NCI-H1930 (cell line): ENCODE measurements around the gene FOXQ1.

Experiments
- DNase-seq, 2 experiments: peaks; one replicate each; lab custom pipeline; 2025; lab: John Stamatoyannopoulos, UW

Gene FOXQ1

GRCh38 chr6:1363298-1363697, 51.4 kb downstream of the FOXQ1 start:
- DNase-seq: no peak

DNA sequence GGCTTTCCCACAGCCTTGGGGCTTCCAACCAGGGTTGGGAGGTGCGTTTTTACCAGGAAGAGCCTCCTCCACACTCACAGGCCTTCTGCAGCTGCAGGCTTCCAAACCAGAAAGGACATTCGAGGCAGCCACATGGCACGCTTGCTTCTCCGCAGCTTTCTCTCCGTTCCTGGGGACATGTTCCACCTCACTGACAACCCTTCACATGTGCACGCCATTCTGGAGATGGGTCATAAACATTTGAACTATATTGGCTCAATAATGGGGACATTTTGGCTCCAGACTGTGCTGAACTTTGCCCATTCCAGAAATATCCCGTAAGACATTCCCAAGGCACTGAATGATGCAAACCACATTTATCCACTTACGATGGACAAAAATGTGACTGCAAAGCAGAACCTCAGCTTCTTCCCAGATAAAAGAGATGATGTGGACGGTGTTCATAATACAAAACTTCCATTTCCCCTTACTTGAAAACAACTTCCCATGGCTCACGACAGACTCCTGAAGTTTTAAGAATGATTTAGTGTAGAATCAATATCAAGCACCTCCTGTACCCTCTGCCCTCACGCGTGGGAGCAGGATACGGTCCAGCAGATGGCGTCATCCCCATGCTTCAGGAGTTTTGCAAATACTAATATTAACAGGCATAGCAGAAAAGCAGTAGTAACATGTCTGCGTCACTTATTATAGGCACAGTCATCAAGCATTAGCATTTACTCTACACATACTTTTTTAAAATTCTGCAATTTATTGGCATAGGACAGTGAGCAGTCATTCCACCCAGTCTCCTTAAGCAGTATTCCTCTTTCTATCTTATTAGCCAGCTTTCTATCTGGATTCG, 52.1 kb downstream of the FOXQ1 start:
- no peak for DNase-seq
